Peyer's patch (tissue), 4 donors: ENCODE results near the gene FDXACB1.

Source experiments
- POLR2A ChIP-seq, 2 donors: fragments of 450-650 bp; IDR thresholded peaks; one replicate each; pipeline ENCODE4 v1.5.1; 2017; ENCODE audit warnings: antibody characterized with exemption in 2 of 2, mild to moderate bottlenecking in 2 of 2, moderate library complexity in 2 of 2
- TF ChIP-seq, protein P1 (sequence below), 6 experiments: fragments of 450-650 bp in 4 of 6; fragments of 200-600 bp in 2 of 6; sonication (generic) in 1 of 6; IDR thresholded peaks; one replicate each; pipeline ENCODE4 v1.5.1; 2017 to 2019; ENCODE audit warnings: antibody characterized with exemption in 6 of 6, mild to moderate bottlenecking in 3 of 6, moderate library complexity in 1 of 6

DNA sequence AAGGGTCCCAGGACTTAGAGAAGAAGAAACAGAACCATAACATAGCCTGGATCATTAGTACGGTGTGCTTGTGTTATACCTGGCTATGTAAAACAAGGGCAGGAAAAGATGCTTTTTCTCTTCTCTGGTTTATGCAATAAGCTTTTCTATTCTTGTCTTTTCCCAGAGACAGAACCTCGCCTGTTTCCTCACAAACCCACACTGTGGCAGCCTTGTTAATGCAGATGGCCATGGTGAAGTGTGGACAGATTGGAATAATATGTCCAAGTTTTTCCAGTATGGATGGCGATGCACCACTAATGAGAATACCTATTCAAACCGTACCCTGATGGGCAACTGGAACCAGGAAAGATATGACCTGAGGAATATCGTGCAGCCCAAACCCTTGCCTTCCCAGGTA lies 3.2 kb upstream of the FDXACB1 start:
- TF ChIP-seq, protein P1, sequence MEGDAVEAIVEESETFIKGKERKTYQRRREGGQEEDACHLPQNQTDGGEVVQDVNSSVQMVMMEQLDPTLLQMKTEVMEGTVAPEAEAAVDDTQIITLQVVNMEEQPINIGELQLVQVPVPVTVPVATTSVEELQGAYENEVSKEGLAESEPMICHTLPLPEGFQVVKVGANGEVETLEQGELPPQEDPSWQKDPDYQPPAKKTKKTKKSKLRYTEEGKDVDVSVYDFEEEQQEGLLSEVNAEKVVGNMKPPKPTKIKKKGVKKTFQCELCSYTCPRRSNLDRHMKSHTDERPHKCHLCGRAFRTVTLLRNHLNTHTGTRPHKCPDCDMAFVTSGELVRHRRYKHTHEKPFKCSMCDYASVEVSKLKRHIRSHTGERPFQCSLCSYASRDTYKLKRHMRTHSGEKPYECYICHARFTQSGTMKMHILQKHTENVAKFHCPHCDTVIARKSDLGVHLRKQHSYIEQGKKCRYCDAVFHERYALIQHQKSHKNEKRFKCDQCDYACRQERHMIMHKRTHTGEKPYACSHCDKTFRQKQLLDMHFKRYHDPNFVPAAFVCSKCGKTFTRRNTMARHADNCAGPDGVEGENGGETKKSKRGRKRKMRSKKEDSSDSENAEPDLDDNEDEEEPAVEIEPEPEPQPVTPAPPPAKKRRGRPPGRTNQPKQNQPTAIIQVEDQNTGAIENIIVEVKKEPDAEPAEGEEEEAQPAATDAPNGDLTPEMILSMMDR (IDR thresholded peaks at IDR 0.05) = no peak
- no peak for TF ChIP-seq POLR2A (IDR thresholded peaks at IDR 0.05)
